Panc1 (cell line): Measurements from ENCODE around the gene SPRING1.

Experiments
- POLR2AphosphoS5 ChIP-seq: IDR thresholded peaks from 2 replicates; pipeline ENCODE4 v1.6.1; 2012; ENCODE audit warnings: mild to moderate bottlenecking, low read depth, low read length, moderate library complexity
- TF ChIP-seq, protein P1 (sequence below): fragments of 450-650 bp; IDR thresholded peaks from 2 replicates; pipeline ENCODE4 v1.5.1; 2017; ENCODE audit warnings: mild to moderate bottlenecking
- TF ChIP-seq, protein P2 (sequence below), 2 experiments: IDR thresholded peaks; 2 replicates each; pipeline ENCODE4 v1.6.1; 2011 to 2012; ENCODE audit warnings: low read depth in 2 of 2, control low read depth in 1 of 2, low read length in 1 of 2, mild to moderate bottlenecking in 1 of 2, moderate library complexity in 1 of 2; ENCODE audit not compliant: insufficient read depth in 1 of 2

DNA sequence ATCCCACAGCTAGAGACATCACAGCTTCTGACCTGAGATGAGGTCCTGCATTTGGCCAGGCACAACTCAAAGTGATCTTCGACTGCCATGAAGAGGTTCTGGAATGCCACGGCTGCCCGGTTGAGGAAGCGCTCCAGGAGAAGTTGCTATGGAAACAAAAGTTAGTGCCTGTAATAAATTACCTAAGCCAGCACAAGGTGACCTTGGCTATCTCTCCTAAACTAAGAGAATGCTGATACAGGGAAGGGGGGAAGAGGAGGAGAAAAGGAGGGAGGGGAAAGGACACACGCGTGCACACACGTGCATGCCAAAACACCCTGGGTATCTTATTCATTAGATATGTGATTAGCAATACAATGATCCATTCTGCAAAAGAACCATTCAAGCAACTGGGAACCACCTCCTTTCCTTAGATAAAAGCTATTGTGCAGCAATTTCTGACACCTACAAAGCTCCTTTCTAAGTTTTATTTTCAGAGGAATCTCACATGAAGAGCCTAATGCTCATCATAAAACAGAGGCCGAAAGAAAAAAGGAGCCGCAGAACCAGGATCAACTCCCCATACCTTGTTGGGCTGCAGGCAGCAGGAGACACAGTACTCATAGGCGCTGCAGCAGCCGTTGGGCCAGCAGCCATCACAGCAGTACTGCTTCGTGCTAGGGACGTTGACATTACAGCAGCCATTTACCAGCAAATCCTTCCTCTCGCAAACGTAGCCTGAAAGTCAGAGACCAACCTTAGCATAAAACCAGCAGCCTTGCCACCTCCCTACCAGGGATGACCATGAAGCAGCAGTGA lies 17.9 kb downstream of the SPRING1 start:
- TF ChIP-seq, protein P1, sequence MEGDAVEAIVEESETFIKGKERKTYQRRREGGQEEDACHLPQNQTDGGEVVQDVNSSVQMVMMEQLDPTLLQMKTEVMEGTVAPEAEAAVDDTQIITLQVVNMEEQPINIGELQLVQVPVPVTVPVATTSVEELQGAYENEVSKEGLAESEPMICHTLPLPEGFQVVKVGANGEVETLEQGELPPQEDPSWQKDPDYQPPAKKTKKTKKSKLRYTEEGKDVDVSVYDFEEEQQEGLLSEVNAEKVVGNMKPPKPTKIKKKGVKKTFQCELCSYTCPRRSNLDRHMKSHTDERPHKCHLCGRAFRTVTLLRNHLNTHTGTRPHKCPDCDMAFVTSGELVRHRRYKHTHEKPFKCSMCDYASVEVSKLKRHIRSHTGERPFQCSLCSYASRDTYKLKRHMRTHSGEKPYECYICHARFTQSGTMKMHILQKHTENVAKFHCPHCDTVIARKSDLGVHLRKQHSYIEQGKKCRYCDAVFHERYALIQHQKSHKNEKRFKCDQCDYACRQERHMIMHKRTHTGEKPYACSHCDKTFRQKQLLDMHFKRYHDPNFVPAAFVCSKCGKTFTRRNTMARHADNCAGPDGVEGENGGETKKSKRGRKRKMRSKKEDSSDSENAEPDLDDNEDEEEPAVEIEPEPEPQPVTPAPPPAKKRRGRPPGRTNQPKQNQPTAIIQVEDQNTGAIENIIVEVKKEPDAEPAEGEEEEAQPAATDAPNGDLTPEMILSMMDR = no peak
- TF ChIP-seq, protein P2, sequence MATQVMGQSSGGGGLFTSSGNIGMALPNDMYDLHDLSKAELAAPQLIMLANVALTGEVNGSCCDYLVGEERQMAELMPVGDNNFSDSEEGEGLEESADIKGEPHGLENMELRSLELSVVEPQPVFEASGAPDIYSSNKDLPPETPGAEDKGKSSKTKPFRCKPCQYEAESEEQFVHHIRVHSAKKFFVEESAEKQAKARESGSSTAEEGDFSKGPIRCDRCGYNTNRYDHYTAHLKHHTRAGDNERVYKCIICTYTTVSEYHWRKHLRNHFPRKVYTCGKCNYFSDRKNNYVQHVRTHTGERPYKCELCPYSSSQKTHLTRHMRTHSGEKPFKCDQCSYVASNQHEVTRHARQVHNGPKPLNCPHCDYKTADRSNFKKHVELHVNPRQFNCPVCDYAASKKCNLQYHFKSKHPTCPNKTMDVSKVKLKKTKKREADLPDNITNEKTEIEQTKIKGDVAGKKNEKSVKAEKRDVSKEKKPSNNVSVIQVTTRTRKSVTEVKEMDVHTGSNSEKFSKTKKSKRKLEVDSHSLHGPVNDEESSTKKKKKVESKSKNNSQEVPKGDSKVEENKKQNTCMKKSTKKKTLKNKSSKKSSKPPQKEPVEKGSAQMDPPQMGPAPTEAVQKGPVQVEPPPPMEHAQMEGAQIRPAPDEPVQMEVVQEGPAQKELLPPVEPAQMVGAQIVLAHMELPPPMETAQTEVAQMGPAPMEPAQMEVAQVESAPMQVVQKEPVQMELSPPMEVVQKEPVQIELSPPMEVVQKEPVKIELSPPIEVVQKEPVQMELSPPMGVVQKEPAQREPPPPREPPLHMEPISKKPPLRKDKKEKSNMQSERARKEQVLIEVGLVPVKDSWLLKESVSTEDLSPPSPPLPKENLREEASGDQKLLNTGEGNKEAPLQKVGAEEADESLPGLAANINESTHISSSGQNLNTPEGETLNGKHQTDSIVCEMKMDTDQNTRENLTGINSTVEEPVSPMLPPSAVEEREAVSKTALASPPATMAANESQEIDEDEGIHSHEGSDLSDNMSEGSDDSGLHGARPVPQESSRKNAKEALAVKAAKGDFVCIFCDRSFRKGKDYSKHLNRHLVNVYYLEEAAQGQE (IDR thresholded peaks at IDR 0.05; ENCODE audit: insufficient read depth in 1 of 2, low read depth in 2 of 2, low read length in 1 of 2) = no peak
- no peak for TF ChIP-seq POLR2AphosphoS5
